HuH-7.5 (cell line): ENCODE data around the gene CS.
"Not testable (repeated sequence)": the region's sequence is repeated elsewhere in the genome, so short reads cannot be mapped to it uniquely, and the experiment has no call there.

Source experiments
- DNase-seq: peaks from one replicate; pipeline ENCODE4 v3.0.0; 2011; ENCODE audit warnings: low spot score

CS gene

DNA sequence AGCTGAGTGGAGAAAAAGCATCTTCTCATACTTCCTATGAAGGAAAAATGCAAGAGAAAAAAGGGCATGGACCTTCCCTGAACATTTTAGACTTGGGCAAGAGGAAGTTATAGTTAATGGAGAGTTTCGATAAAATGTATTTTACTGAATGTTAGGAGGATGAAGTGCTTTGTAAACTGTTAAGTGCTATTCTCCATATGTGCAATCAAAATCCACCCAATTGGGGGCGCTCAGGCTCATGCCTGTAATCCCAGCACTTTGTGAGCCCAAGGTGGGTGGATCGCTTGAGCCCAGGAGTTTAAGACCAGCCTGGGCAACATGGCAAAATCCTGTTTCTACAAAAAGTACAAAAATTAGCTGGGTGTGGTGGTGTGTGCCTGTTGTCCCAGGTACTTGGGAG is 17.5 kb upstream of the CS start:
- DNase-seq, result no peak

DNA sequence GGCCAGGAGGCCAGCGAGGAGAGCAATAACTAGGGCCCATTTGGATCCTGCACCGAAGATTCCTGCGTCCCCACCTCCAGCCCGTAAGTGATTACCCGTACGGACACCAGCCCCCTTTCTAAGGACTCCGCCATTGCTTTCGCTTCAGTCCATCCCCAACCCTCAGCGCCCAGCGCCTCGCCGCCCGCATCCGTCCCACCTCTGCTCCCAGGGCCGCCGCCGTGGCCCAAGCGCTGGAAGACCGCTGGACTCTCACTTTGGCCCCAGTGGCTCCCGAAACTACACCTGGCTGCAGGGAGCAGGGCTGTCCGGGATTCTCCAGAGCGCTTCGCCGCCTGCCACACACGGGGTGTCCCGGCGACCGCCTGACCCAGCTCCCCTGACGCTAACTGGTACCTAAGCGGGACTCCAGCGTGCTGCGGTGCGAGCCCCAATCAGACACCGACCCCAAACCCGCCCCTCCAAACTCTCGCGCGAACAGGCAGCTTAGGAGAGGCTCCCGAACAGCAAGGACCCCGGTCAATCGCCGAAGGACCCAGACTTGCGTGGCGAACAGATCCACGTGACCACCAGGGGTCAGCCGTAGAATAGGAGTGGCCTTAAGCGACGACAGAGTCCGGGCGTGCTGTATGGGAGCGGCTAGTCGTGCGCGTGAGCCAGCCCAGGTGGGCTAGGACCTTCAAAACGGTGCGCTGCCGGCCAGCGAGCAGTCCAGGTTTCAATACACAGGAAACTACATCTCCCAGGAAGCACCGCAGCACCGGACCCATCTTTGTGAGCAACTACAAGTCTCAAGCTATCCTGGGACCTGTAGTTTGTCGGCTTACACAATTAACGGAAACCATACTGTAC is 15.7 kb upstream of the CS start, which contains the start of gene CNPY2:
CNPY2 (minus strand) TSS at position 367 of the 852 bp plus-strand sequence. CDS start 771 bp downstream, outside the sequence.
- peak; percentile 91 for DNase-seq

DNA sequence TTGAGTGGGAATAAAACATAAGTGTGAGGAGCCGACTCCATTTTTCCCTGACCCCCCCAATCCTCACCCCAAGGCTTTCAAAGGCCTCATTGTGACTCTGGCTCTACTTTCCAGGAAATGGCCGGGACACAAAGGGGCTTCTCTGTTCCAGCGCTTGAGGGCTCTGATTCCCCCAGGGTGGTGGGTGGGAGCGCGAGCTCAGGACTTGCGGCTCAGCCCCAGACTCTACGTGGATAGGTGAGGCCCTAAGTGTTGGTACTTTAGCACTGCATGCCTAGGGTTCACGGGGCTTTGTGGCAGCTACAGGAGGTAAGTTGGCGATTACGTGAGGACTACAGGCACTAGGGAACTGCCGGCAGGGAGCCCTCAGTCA is 15.1 kb upstream of the CS start:
- no peak for DNase-seq

DNA sequence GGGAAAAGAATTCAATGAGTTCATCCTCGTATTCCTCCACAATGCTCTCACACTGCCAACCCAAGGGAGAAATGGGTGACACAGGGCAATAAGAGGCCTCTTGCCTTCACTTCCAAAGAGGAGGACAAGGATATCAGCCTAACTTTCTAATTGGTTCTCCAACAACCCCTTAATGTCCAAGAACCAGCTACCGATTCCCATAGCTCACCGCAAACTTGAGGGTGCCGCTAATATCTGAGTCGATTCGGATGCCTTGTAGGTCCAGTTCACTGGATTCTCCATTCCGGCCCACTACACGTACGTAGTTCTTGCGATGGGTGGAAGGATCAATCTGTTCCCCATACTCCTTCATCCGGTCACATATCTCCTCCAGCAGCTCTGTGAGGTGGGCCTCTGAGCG is 10.9 kb upstream of the CS start:
- DNase-seq, result no peak

DNA sequence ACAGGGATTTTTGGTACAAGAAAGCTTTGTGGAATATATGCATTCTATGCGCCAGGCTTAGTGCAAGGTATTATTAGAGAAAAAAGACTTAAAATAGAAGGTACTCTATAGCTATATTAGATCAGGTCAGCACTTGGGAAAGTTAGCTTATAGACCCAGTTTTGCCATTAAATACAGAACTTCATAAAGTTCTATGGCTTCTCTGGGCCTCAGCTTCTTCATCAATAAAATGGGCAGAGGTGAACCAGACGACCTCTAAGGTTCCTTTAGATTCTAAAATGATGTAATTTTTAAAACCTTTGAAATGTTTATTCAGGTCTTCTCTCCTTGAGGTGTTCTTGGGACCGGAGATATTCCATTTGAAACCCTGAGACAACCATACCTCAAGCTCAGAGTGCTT is 8.6 kb upstream of the CS start:
- DNase-seq, result no peak

DNA sequence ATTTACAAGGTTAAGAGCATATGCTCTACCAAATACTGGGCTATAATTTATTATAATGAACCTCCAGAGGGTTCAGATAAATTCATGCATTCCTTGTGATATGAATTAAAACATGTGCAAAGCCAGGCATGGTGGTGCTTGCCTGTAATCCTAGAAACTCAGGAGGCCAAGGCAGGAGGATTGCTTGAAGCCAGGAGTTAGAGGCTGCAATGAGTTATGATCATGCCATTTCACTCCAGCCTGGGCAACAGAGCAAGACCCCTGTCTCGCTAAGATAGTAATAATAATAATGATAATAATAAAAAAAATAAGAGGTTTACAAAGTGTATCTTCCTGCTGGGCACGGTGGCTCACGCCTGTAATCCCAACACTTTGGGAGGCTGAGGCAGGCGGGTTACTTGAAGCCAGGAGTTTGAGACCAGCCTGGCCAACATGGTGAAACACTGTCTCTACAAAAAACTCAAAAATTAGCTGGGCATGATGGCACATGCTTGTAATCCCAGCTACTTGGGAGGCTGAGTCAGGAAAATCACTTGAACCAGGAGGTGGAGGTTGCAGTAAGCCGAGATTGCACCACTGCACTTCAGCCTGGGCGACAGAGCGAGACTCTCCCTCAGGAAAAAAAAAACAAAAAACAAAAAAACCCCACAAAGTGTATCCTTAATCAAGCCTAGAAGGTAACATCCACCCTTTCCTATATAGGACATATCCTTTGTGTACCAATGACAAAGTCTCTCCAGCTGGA is 7.3 kb upstream of the CS start:
- no peak for DNase-seq

DNA sequence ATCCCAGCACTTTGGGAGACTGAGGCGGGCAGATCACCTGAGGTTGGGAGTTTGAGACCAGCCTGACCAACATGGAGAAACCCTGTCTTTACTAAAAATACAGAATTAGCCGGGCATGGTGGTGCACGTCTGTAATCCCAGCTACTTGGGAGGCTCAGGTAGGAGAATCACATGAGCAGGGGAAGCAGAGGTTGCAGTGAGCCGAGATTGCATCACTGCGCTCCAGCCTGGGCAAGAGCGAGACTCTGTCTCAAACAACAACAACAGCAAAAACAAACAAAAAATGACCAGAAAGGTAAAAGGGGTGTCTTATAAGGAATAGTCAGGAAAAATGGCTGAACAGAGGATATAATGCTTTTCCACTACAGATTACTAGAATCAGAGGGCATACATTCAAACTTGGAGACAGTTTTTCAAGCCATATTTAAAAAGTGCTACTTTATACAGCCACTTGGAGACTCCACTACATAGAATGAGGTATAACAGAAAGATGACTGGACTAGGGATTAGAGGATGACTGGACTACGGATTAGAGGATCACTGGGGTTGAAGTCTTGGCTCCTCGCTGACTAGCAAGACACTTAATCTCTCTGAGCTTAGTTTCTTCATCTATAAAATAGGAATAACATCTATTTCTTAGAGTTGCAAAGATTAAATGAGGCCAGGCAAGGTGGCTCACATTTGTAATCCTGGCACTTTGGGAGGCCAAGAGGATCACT is 4.9 kb upstream of the CS start:
- DNase-seq, result no peak

DNA sequence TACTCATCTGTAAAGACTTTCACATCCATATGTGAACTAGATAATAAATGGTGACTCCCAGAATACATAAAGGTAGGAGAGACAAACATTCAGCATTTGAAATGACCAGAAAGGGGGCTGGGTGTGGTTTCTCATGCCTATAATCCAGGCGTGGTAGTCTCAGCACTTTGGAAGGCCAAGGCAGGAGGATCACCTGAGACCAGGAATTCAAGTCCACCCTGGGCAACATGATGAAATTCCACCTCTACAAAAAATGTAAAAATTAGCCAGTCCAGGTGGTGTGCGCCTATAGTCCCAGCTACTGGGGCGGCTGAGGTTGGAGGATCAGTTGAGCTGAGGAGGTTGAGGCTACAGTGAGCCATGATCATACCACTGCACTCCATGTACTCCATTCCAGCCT is 4.1 kb upstream of the CS start:
- DNase-seq, result no peak

DNA sequence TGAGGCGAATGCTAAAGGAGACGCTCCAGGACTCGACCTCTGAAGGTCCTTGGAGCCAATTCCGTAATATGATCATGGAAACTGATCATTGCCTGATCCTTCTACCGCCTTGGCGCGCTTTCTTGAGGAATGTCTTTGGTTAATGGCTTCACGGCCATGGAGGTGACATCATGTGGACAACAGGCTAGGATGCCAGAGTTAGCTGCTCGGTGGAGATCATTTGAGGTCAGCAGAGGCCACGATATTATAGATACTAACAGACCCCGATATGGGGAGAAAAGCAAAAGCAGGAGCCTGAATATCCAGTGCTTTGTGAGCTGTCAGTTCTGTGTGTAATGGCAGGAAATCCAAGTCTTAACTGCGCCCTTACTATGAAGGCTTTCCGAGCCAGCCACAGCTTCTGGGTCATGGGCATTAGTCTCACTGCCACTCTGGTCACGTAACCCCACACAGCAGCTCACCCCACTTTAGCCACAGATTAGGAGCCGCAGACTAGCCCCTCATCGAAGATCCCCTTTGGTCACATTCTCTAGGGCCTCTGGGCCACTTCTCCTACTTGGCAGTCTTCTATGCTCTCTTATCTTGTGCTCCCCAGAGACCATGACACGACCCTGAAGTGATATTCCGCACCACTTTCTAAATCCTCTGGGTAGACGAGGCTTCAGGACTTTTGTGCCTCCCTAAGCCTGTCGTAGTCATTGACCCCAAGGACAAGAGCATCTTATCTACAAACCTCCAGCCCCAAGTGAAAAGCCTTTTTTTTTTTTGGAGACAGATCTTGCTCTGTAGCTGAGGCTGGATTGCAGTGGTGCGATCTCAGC is 724 bp upstream of the CS start:
- no peak for DNase-seq

DNA sequence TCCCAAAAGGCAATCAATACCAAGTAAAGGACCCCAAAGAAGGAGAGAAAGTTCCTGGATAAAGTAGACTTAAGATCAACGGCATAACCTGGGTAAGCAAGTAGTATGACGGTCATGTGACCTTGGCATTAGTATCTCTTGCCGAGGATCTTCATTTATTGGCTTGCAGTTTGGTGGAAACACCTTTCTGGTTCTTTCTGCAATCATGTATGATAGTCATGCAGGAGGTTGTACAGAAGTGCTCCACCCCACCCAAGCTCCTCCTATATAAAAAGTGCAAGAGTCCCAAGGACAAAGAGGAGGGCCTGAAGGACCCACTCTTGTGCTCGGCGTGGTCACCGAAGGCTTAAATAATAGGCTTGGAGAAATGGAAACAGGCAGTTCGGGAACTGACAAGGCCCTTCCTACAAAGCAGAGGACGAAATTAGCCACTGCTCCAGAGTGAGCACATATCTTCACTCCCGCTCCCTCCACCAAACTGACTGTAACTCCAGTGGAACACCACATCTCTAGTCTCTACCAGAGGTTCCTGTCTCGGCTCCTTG is 750 bp downstream of the CS start:
- no peak for DNase-seq

DNA sequence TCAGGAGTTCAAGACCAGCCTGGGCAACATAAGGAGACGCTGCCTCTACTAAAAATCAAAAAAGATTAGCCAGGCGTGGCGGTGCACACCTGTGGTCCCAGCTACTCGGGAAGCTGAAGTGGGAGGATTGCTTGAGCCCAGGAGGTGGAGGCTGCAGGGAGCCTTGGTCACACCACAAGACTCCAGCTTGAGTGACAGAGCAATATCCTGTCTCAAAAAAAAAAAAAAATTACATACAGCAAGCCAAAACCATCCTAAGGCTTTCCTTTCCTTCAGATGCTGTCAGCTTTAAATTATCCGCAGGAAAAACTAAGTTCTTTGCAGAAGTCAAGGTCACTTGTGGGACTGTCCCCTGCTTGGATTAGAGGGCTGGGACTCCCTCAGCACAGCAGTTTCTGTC is 1.3 kb downstream of the CS start:
- no peak for DNase-seq

DNA sequence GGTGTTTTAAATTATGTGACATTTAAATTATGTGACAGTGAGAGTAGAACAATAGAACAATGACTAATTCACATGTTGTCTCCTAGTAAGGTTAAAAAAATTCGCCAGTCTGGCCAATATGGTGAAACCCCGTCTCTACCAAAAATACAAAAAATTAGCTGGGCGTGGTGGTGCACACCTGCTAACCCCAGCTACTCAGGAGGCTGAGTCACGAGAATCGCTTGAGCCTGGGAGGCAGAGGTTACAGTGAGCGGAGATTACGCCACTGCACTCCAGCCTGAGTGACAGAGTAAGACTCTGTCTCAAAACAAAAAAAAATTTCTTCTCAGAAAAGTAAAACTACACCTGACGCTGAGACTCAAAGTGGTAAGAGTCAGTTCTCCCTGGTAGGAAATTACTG is 2.7 kb downstream of the CS start:
- no peak for DNase-seq

DNA sequence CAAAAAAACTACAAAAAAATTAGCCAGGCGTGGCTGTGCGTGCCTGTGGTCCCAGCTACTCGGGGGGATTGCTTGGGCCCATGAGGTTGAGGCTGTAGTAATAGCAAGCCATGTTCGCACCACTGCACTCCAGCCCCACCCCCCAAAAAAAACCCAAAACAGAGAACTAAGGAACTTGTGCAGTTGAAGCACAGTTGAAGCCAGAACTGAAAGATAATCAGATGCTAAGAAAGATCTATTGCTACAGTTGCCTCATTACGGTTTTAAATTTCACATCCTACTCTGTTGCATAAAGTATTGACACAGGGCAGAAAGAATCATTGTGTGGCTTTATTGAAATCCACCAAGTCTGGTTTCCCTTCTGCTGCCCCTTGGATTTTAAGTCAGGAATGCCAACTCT is 3.8 kb downstream of the CS start:
- no peak for DNase-seq

DNA sequence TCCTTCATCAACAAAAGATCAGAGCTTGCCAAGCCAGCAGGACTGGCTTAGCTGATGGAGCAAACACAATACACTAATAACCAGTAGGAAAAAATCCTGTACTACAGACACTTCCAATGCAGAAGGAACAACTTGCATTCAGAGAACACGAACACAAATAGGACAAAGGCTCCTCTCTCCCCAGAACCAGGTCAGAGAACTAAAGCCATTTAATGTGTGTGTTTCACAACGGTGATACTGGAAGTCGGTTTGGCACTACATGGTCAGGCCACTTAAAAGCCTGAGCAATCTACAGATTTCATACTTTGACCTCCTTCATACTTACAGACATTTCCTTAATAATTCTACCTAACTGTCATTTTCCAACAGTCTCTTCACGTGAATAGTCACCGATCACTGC is 6.3 kb downstream of the CS start:
- DNase-seq, result no peak

DNA sequence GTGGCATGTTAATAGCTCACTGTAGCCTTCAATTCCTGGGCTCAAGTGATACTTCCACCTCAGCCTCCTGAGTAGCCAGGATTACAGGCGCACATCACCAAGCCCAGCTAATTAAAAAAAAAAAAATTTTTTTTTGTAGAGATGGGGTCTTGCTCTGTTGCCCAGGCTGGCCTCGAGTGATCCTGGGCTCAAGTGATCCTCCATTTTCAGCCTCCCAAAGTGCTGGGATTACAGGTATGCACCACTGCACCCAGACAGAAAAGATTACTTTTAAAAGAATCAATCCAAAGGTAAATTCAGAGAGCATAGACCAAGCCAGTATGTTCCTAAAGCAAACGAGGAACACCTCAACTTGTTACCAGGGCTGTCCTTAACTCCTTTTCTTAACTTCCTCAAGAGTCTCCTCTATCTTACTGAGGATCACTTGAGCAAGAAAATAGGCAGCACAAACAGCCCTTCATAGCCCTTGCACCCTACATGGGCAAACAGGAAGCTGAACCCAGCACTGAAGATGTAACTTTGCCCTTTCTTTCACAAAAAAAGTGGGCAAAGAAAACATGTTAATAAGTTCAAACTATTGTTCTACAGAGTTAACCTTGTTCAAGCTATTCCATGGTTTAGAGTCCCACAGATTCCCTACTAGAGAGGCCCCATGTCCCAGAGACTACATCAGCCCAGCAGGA is 11.3 kb downstream of the CS start:
- DNase-seq, result no peak

DNA sequence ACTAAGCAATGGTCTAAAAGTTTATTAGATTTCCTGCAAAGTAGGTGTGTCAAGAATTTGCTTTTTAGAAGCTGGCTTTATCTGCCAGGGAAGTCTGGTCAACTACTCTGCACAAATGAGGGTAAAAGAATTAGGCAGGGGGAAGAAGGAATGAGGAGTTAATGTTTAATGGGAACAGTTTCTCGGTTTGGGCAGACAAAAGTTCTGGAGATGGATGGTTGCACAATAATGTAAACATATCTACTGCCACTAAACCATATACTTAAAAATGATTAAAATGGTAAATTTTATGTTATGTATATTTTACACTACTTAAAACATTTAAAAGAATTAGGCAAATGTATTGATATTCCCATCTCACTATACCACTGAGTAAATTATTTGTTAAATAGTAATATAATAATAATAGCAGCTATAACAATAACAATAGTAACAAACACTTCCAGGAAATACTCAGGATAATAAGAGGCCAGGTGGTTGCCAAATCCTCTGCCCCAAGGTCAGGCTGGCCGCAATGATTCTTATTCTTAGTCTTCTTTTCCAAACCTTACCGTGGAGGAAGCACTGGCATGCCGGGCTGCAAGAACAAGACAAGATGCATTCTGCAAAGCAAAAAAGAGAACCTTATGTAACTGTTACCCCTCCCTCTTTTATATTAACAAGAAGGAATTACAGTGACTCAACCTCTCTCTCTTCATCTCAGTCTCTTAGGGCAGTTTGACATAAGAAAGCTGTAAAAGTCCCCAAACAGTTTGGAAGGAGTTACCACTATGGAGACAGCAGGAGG is 13.9 kb downstream of the CS start:
- no peak for DNase-seq

DNA sequence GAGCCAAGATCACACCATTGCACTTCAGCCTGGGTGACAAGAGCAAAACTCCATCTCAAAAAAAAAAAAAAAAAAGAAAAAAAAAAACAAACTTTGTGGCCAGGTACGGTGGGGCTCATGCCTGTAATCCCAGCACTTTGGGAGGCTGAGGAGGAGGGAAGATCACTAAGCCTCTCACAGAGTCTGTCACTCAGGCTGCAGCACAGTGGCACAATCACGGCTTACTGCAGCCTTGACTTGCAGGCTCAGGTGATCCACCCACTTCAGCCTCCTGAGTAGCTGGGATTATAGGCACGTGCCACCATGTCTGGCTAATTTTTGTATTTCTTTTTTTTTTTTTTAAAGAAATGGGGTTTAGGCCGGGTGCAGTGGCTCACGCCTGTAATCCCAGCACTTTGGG is 15.9 kb downstream of the CS start:
- DNase-seq, result not testable (repeated sequence)

DNA sequence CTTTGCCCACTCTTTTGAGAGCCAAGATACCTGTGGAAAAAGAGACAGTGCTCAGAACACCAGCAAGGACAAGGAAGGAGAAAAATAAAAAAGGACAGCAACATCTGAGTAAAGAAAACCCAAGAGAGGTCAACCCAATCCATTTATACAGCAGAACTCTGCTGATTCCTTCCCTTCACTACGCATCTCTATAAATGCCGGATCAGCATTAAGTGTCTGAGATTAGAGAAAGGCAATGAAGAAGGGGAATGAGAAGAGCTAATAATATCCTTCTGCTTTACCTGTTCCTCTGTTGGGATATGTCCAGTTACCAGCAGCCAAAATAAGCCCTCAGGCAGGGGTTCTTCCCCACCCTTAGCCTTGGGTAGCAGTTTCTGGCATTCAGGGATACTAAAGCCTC is 17.6 kb downstream of the CS start:
- no peak for DNase-seq

DNA sequence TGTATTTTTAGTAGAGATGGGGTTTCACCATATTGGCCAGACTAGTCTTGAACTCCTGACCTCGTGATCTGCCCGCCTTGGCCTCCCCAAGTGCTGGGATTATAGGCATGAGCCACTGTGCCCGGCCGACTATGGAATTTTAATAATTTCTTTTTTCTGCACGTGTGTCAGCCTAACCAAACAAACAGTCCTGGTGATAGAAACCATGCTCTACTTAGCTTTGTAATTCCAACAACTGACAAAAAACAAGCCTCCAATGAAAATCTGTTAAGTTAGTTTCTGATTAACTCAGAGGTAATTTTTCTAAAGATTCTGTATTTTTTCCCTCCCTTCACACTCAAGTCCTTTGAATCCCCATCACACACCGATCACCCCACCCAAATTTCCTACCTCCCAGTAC is 18.1 kb downstream of the CS start:
- DNase-seq, result no peak

DNA sequence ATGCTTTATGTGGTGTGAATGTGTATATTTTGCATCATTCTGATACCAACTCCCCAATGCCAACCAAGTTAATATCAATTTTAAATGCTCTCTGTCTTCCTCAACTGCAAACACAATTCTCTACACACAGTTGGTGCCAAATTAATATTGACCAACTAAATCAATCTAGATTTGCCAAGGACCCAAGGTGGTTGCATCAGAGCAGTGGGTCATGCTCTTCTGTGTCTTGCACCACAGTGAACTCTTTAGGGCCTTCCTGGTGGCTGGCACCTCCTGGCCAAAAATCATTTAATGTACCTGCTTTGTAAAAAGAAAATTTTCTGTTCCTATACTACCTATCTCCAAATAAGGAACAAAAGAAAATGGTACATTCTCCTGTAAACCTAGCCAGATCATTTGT is 19.3 kb downstream of the CS start:
- no peak for DNase-seq
